Spleen (tissue), 11 donors: ENCODE results near the gene FAM200B. TPM values are rescaled to one million over a fixed set of nuclear protein-coding genes. Genes with fewer than 3 reads are reported as not detected.
A peak's percentile ranks its signal among the peaks of the same experiment; 100 is the strongest.

Experiments
- DNase-seq: peaks from one replicate; pipeline ENCODE4 v3.0.0-alpha.2; 2020
- H3K27ac ChIP-seq, 8 donors: fragments of 200-600 bp; sonication (generic) in 7 of 8; 1 replicate in 4 of 8; 2 replicates in 4 of 8; pipeline versions ENCODE4 v1.5.0 to v1.8.0; 2016 to 2021; ENCODE audit warnings: inconsistent platforms in 4 of 8, mild to moderate bottlenecking in 4 of 8, moderate library complexity in 1 of 8
- H3K27me3 ChIP-seq, 7 donors: fragments of 200-600 bp; sonication (generic) in 6 of 7; replicated peaks in 1 of 7; 1 replicate in 4 of 7; 2 replicates in 3 of 7; pipeline versions ENCODE4 v1.5.0 to v1.8.0; 2016 to 2021; ENCODE audit warnings: inconsistent platforms in 3 of 7, mild to moderate bottlenecking in 1 of 7
- H3K36me3 ChIP-seq, 6 donors: fragments of 200-600 bp; sonication (generic) in 5 of 6; 1 replicate in 4 of 6; 2 replicates in 2 of 6; pipeline versions ENCODE4 v1.5.0 to v1.8.0; 2016 to 2021; ENCODE audit warnings: inconsistent platforms in 2 of 6
- H3K4me1 ChIP-seq, 6 donors: fragments of 200-600 bp; sonication (generic) in 5 of 6; 1 replicate in 3 of 6; 2 replicates in 3 of 6; pipeline versions ENCODE4 v1.5.0 to v1.8.0; 2016 to 2021; ENCODE audit warnings: inconsistent platforms in 3 of 6
- H3K4me3 ChIP-seq, 8 donors: fragments of 200-600 bp; sonication (generic) in 7 of 8; 1 replicate in 4 of 8; 2 replicates in 4 of 8; pipeline versions ENCODE4 v1.5.0 to v1.8.0; 2016 to 2021; ENCODE audit warnings: inconsistent platforms in 4 of 8, mild to moderate bottlenecking in 4 of 8, moderate library complexity in 2 of 8
- H3K9me3 ChIP-seq, 8 donors: fragments of 200-600 bp; sonication (generic) in 7 of 8; 1 replicate in 4 of 8; 2 replicates in 4 of 8; pipeline versions ENCODE4 v1.5.0 to v1.8.0; 2016 to 2021; ENCODE audit warnings: inconsistent platforms in 4 of 8
- CTCF ChIP-seq, 11 experiments: fragments of 200-600 bp in 7 of 11; fragments of 450-650 bp in 4 of 11; sonication (generic) in 4 of 11; IDR thresholded peaks in 8 of 11; conservative IDR thresholded peaks in 3 of 11; 1 replicate in 7 of 11; 2 replicates in 4 of 11; pipeline versions ENCODE4 v1.4.0 to v1.8.0; 2016 to 2021; ENCODE audit warnings: antibody characterized with exemption in 11 of 11, inconsistent platforms in 4 of 11, mild to moderate bottlenecking in 1 of 11
- POLR2A ChIP-seq, 3 donors: fragments of 450-650 bp; IDR thresholded peaks; one replicate each; pipeline ENCODE4 v1.5.1; 2017; ENCODE audit warnings: antibody characterized with exemption in 3 of 3, mild to moderate bottlenecking in 1 of 3
- POLR2AphosphoS5 ChIP-seq, 3 donors: sonication (generic); formaldehyde crosslinking; IDR thresholded peaks; one replicate each; pipeline ENCODE4 v1.5.1; 2017; ENCODE audit warnings: antibody characterized with exemption in 3 of 3
- WGBS, 5 donors: extraction: QIAGEN DNeasy Blood & Tissue Kit in 3 of 5; methylation state at CpG; one replicate each; pipeline versions ENCODE4 v1.1.5 to v1.1.7; 2013 to 2018; 5-methylcytosine and 5-hydroxymethylcytosine counted together
- intact Hi-C: fragments of 100-400 bp; cut with DNase I; formaldehyde crosslinking; loops from one replicate; pipeline ENCODE4 v1.15.0; 2023; ENCODE audit warnings: low total_unique reads
- polyA plus RNA-seq, 3 donors: library from polyadenylated mRNA; stranded (reverse); fragments of 200-250 nt; gene quantifications; one replicate each; pipeline ENCODE4 v1.2.1, GENCODE V29; 2013
- total RNA-seq, 7 donors: library from RNA; depleted of rRNA in 3 of 7; stranded (reverse); fragments of >200 nt in 3 of 7; fragmentation: NEBNext Ultra II Directional in 4 of 7; extraction: Animal tissue kit (Norgen Biotek cat#: 25700) in 4 of 7; gene quantifications; one replicate each; pipeline versions ENCODE4 v1.1.0 to v1.2.1, GENCODE V29; 2016 to 2021
- donor health status: healthy with polysubstance abuse.
- donor health status: DM: no; HTN: no; CAD: no; lungs with moderate emphysema.
- donor health status: DM: no; HTN: no; CAD: no.
- donor health status: Bipolar disorder and iron deficiency.
- donor health status: healthy.
- donor health status: DM: no; HTN: no; CAD: no.
- donor health status: DM: yes; HTN: yes; CAD: no.

FAM200B gene
- total and polyA plus RNA-seq, 10 donors = 17.4 to 42.0 (median 28.6) TPM

GRCh38 chr4:15736514-15737050 lies 55.0 kb downstream of the FAM200B start:
- no peaks in the 10 kb centered on the region for H3K4me1 ChIP-seq
- no peak overlapping the region for H3K4me3 ChIP-seq
- H3K27ac ChIP-seq = no peak overlapping the region
- no peak for TF ChIP-seq CTCF (IDR thresholded peaks at IDR 0.05 in 8 of 11, conservative IDR thresholded peaks at IDR 0.05 in 3 of 11)
- TF ChIP-seq POLR2AphosphoS5 (IDR thresholded peaks at IDR 0.05) = no peak
- TF ChIP-seq POLR2A (IDR thresholded peaks at IDR 0.05) = no peak
- WGBS, 5 donors = 69 to 91% (median 86%) methylated on average over 4 of the region's 4 CpGs
- peaks cover 0 to 50% (median 0%) of the 10 kb centered on the region in 6 donors for H3K36me3 ChIP-seq
- H3K9me3 ChIP-seq = peaks cover 0 to 12% (median 8%) of the 10 kb centered on the region in 8 donors
- DNase-seq = no peak
- intact Hi-C loops = loop anchor here (10.0 kb wide), 1 partner anchor 68 kb away; no protein-coding TSS in a partner anchor
- no peaks in the 10 kb centered on the region for H3K27me3 ChIP-seq

GRCh38 chr4:15737255-15737654 lies 55.6 kb downstream of the FAM200B start:
- H3K27ac ChIP-seq = no peak overlapping the region
- intact Hi-C loops = loop anchor here (10.0 kb wide), 1 partner anchor 68 kb away; no protein-coding TSS in a partner anchor
- peaks cover 0 to 18% (median 15%) of the 10 kb centered on the region in 8 donors for H3K9me3 ChIP-seq
- WGBS, 5 donors = 61 to 75% (median 67%) methylated on average over 3 of the region's 3 CpGs
- H3K4me1 ChIP-seq = no peaks in the 10 kb centered on the region
- DNase-seq = no peak
- peak in 4 of 11 experiments; percentile 14 to 26 (median 18) for TF ChIP-seq CTCF (IDR thresholded peaks at IDR 0.05 in 8 of 11, conservative IDR thresholded peaks at IDR 0.05 in 3 of 11)
- TF ChIP-seq POLR2A (IDR thresholded peaks at IDR 0.05) = no peak
- no peak for TF ChIP-seq POLR2AphosphoS5 (IDR thresholded peaks at IDR 0.05)
- no peak overlapping the region for H3K4me3 ChIP-seq
- no peaks in the 10 kb centered on the region for H3K27me3 ChIP-seq
- peaks cover 0 to 44% (median 0%) of the 10 kb centered on the region in 6 donors for H3K36me3 ChIP-seq

GRCh38 chr4:15738877-15739276 lies 57.2 kb downstream of the FAM200B start:
- intact Hi-C loops = loop anchor here (10.0 kb wide), 1 partner anchor 66 kb away; no protein-coding TSS in a partner anchor
- Histone ChIP-seq H3K4me1 (no peaks in the 10 kb centered on the region), H3K27ac (no peak overlapping the region), H3K36me3 (peaks cover 0 to 28% (median 0%) of the 10 kb centered on the region in 6 donors), H3K4me3 (no peak overlapping the region), H3K9me3 (peaks cover 0 to 30% (median 22%) of the 10 kb centered on the region in 8 donors), H3K27me3 (no peaks in the 10 kb centered on the region)
- DNase-seq = no peak
- TF ChIP-seq CTCF (IDR thresholded peaks at IDR 0.05 in 8 of 11, conservative IDR thresholded peaks at IDR 0.05 in 3 of 11) = no peak
- TF ChIP-seq POLR2AphosphoS5 (IDR thresholded peaks at IDR 0.05) = no peak
- WGBS, 5 donors = 60 to 94% (median 83%) methylated on average over 1 of the region's 1 CpG

Other genes with a start within 250 kb of the FAM200B start
- 10 to 100 TPM in 2 of 7 donors, 1 to 10 TPM in 5; 2.8 to 16.6 (median 8.7) TPM for gene CC2D2A, start 211.9 kb upstream of the FAM200B start, total RNA-seq
- 1 to 10 TPM; 2.6 to 3.8 (median 3.1) TPM for gene CC2D2A, start 211.9 kb upstream of the FAM200B start, polyA plus RNA-seq
- gene FBXL5, start 26.5 kb upstream of the FAM200B start, total RNA-seq = 100 to 1,000 TPM in 5 of 7 donors, 10 to 100 TPM in 2; 98.2 to 210 (median 141) TPM
- 10 to 100 TPM; 33.8 to 54.1 (median 33.9) TPM for gene FBXL5, start 26.5 kb upstream of the FAM200B start, polyA plus RNA-seq
- gene BST1, start 21.2 kb downstream of the FAM200B start, total RNA-seq = 10 to 100 TPM; 12.3 to 54.3 (median 25.1) TPM
- gene BST1, start 21.2 kb downstream of the FAM200B start, polyA plus RNA-seq = 1 to 10 TPM; 3.8 to 5.9 (median 4.8) TPM
- 10 to 100 TPM; 45.1 to 92.9 (median 62.7) TPM for gene CD38, start 96.5 kb downstream of the FAM200B start, total RNA-seq
- 1 to 10 TPM; 4.9 to 9.5 (median 5.8) TPM for gene CD38, start 96.5 kb downstream of the FAM200B start, polyA plus RNA-seq